Mesothelial cell of epicardium (in vitro differentiated cells): Measurements from ENCODE around the gene SEPTIN2. TPM values are rescaled to one million over a fixed set of nuclear protein-coding genes. Genes with fewer than 3 reads are reported as not detected.

ENCODE experiments used
- DNase-seq, 2 experiments: peaks; one replicate each; pipeline ENCODE4 v3.0.0; 2021; ENCODE audit warnings: low spot score in 2 of 2; ENCODE audit not compliant: unreplicated experiment in 2 of 2
- H3K27ac Mint-ChIP-seq: 2 replicates; pipeline ENCODE4 v1.8.0; 2021; ENCODE audit warnings: mixed read lengths
- H3K27me3 Mint-ChIP-seq: 2 replicates; pipeline ENCODE4 v1.8.0; 2021; ENCODE audit warnings: low read depth, mixed read lengths
- H3K36me3 Mint-ChIP-seq: 2 replicates; pipeline ENCODE4 v1.8.0; 2021; ENCODE audit warnings: mixed read lengths
- H3K4me1 Mint-ChIP-seq: 2 replicates; pipeline ENCODE4 v1.8.0; 2021; ENCODE audit warnings: mixed read lengths
- H3K4me3 Mint-ChIP-seq: 2 replicates; pipeline ENCODE4 v1.8.0; 2021; ENCODE audit warnings: mild to moderate bottlenecking, moderate library complexity, mixed read lengths
- H3K9me3 Mint-ChIP-seq: 2 replicates; pipeline ENCODE4 v1.8.0; 2021; ENCODE audit warnings: mixed read lengths
- CTCF ChIP-seq: fragments of 200-600 bp; sonication (generic); IDR thresholded peaks from one replicate; pipeline ENCODE4 v1.5.0; 2021; ENCODE audit warnings: antibody characterized with exemption; ENCODE audit not compliant: unreplicated experiment
- total RNA-seq: library from RNA; stranded (reverse); gene quantifications from 3 replicates; pipeline ENCODE4 v1.2.1, GENCODE V29; 2021

Gene SEPTIN2
- total RNA-seq, 1 donor from 2014 or later, result 522 TPM

- no peak overlapping the region for H3K4me3 Mint-ChIP-seq
- TF ChIP-seq CTCF, result no peak
- H3K36me3 Mint-ChIP-seq, result peaks cover 40% of the 10 kb centered on the region
- no peaks in the 10 kb centered on the region for H3K27me3 Mint-ChIP-seq
- peaks cover 9% of the 10 kb centered on the region for H3K9me3 Mint-ChIP-seq
- H3K27ac Mint-ChIP-seq, result peak overlapping the region; percentile 14
- H3K4me1 Mint-ChIP-seq, result peaks cover 33% of the 10 kb centered on the region
- DNase-seq, result no peak
Measured at GRCh38 chr2:241324775-241325174, 9.1 kb downstream of the SEPTIN2 start.

- H3K27me3 Mint-ChIP-seq, result no peaks in the 10 kb centered on the region
- H3K4me1 Mint-ChIP-seq, result peaks cover 28% of the 10 kb centered on the region
- TF ChIP-seq CTCF, result no peak
- H3K4me3 Mint-ChIP-seq, result no peak overlapping the region
- no peak for DNase-seq
- H3K27ac Mint-ChIP-seq, result peak overlapping the region; percentile 34
- peaks cover 9% of the 10 kb centered on the region for H3K9me3 Mint-ChIP-seq
- H3K36me3 Mint-ChIP-seq, result peaks cover 40% of the 10 kb centered on the region
Measured at GRCh38 chr2:241325257-241325656, 9.5 kb downstream of the SEPTIN2 start.

GRCh38 chr2:241329669-241330615 is 14.2 kb downstream of the SEPTIN2 start:
- H3K4me3 Mint-ChIP-seq, result no peak overlapping the region
- peaks cover 2% of the 10 kb centered on the region for H3K4me1 Mint-ChIP-seq
- peaks cover 9% of the 10 kb centered on the region for H3K9me3 Mint-ChIP-seq
- no peak for TF ChIP-seq CTCF
- no peaks in the 10 kb centered on the region for H3K27me3 Mint-ChIP-seq
- H3K27ac Mint-ChIP-seq, result no peak overlapping the region
- H3K36me3 Mint-ChIP-seq, result peaks cover 57% of the 10 kb centered on the region
- no peak for DNase-seq

- TF ChIP-seq CTCF, result no peak
- no peak overlapping the region for H3K27ac Mint-ChIP-seq
- DNase-seq, result no peak
- no peaks in the 10 kb centered on the region for H3K4me1 Mint-ChIP-seq
- peaks cover 54% of the 10 kb centered on the region for H3K36me3 Mint-ChIP-seq
- no peak overlapping the region for H3K4me3 Mint-ChIP-seq
- peaks cover 9% of the 10 kb centered on the region for H3K9me3 Mint-ChIP-seq
- H3K27me3 Mint-ChIP-seq, result no peaks in the 10 kb centered on the region
Measured at GRCh38 chr2:241330616-241330981, 14.9 kb downstream of the SEPTIN2 start.

GRCh38 chr2:241334813-241335212 is 19.1 kb downstream of the SEPTIN2 start:
- Mint-ChIP-seq H3K4me3 (no peak overlapping the region), H3K4me1 (no peaks in the 10 kb centered on the region), H3K27ac (no peak overlapping the region), H3K27me3 (no peaks in the 10 kb centered on the region), H3K36me3 (peaks cover 38% of the 10 kb centered on the region), H3K9me3 (no peaks in the 10 kb centered on the region)
- DNase-seq, result no peak
- TF ChIP-seq CTCF, result no peak
